B cell (primary cell): ENCODE data around the gene RPP38.

Experiments
- CTCF ChIP-seq: fragments of 200-600 bp; IDR thresholded peaks from one replicate; pipeline ENCODE4 v1.8.0; 2022; ENCODE audit warnings: antibody characterized with exemption, mild to moderate bottlenecking
- EZH2 ChIP-seq: IDR thresholded peaks from 2 replicates; pipeline ENCODE4 v1.6.1; 2012; ENCODE audit warnings: borderline replicate concordance, low read depth, mild to moderate bottlenecking, moderate library complexity, low read length; ENCODE audit not compliant: insufficient read depth, poor library complexity, severe bottlenecking

- no peak for TF ChIP-seq CTCF
- TF ChIP-seq EZH2, result no peak
Observed at GRCh38 chr10:15103513-15103912, 6.4 kb downstream of the RPP38 start.
